Omental fat pad (tissue), 4 donors: Measurements from ENCODE around the gene FER. TPM values are rescaled to one million over a fixed set of nuclear protein-coding genes. Genes with fewer than 3 reads are reported as not detected.
"Not testable (repeated sequence)": the region's sequence is repeated elsewhere in the genome, so short reads cannot be mapped to it uniquely, and the experiment has no call there.

Experiments
- ATAC-seq: fragments of 150-250 bp; one replicate; pipeline ENCODE4 v1.9.1; 2016; ENCODE audit warnings: mild to moderate bottlenecking, moderate library complexity; ENCODE audit not compliant: low FRiP score
- DNase-seq: peaks from one replicate; pipeline ENCODE4 v3.0.0-alpha.2; 2019; ENCODE audit warnings: low spot score
- total RNA-seq, 4 donors: library from RNA; depleted of rRNA; stranded (reverse); fragments of >200 nt; gene quantifications; one replicate each; pipeline ENCODE4 v1.1.0, GENCODE V29; 2016
- TF ChIP-seq, protein P1 (sequence below), 3 donors: fragments of 450-650 bp; IDR thresholded peaks; one replicate each; pipeline ENCODE4 v1.5.1; 2016 to 2017; ENCODE audit warnings: antibody characterized with exemption in 3 of 3, mild to moderate bottlenecking in 3 of 3, moderate library complexity in 2 of 3

FER gene
- total RNA-seq, 4 donors from 2014 or later, result 25.2 to 33.1 (median 29.5) TPM

DNA sequence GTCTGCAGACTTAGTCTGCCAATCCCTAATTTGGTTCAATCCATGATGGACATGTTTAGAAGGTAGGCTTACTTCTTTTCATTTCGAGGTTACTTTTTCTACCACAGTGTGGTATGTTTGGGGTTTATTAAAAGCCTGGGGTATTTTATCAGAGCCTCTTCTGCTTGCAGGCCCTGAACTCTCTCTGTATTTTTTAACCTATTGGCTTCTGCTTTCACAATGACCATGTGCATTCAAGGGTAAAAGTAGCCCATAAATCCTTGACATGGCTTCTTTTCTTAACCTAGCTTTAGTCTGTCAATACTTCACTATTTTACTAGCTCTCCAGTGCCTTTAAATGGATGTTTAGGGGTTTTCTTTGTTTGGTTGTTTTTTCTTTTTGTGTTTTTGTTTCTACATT is 286.6 kb downstream of the FER start:
- DNase-seq (no peak), ATAC-seq (no peak)
- TF ChIP-seq, protein P1, sequence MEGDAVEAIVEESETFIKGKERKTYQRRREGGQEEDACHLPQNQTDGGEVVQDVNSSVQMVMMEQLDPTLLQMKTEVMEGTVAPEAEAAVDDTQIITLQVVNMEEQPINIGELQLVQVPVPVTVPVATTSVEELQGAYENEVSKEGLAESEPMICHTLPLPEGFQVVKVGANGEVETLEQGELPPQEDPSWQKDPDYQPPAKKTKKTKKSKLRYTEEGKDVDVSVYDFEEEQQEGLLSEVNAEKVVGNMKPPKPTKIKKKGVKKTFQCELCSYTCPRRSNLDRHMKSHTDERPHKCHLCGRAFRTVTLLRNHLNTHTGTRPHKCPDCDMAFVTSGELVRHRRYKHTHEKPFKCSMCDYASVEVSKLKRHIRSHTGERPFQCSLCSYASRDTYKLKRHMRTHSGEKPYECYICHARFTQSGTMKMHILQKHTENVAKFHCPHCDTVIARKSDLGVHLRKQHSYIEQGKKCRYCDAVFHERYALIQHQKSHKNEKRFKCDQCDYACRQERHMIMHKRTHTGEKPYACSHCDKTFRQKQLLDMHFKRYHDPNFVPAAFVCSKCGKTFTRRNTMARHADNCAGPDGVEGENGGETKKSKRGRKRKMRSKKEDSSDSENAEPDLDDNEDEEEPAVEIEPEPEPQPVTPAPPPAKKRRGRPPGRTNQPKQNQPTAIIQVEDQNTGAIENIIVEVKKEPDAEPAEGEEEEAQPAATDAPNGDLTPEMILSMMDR (IDR thresholded peaks at IDR 0.05), result no peak

DNA sequence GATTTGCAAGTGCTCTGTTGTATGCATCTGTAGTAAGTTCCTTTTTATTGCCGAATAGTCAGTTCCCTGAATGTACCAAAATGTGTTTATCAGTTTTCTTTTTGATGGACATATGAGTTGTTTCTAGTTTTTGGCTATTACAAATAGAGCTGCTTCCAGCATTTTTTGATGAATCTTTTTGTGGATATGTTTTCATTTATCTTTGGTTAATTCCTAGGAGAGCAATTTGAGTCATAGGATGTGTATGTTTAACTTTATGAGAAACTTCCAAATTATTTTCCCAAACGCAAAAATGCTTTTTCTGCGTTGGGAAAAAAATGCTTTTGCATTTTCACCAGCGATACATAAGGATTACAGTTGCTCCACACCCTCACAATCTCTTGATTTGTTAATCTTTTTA is 287.7 kb downstream of the FER start:
- TF ChIP-seq, protein P1 (IDR thresholded peaks at IDR 0.05), result no peak
- DNase-seq (no peak), ATAC-seq (no peak)

DNA sequence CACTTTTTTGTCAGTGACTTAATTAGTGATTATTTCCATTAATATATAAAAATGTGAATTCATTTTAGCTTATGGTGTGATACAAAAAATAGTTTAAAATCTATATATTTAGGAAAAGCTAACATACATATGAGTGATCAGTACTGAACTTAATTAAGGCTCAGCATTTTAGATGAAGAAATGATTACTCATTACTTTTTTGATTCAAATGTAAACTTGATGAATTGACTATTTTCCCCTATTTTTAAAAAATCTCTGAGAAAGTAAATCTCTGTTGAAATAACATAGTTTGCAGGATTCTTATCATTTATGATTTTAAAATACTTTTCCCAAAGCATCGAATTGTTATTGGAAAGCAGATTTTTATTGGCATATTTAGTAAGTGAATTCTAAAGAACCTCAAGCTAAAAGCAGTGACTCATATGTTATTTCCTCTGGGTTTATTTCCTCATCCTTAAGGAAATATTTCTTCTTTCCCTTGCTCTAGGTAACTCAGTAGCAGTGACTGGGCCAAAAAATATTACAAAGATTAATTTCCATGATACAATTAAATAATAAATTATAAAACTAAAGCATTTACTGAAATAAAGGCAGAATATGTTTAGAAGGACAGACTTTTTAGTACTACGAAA is 290.6 kb downstream of the FER start:
- DNase-seq (no peak), ATAC-seq (no peak)
- TF ChIP-seq, protein P1 (IDR thresholded peaks at IDR 0.05), result no peak

DNA sequence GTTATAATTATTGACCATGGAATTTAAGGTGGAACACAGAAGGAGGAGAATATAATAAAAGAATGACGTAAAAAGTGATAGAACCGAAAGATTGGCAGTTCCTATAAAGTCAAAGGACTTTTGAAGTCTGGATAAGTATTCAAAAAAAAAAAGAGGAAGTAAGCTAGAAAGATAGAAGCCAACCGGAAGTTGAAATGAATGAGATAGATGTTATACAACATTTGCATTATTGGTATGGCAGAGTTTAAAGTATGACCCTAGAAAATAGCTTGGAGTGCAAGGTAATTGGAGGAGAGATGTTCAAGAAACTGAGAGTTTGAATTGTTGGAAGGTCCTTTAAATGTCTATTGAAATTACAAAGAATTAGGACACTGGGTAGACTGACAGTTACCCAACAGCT is 293.6 kb downstream of the FER start:
- ATAC-seq, result no peak
- TF ChIP-seq, protein P1 (IDR thresholded peaks at IDR 0.05), result no peak
- no peak for DNase-seq

DNA sequence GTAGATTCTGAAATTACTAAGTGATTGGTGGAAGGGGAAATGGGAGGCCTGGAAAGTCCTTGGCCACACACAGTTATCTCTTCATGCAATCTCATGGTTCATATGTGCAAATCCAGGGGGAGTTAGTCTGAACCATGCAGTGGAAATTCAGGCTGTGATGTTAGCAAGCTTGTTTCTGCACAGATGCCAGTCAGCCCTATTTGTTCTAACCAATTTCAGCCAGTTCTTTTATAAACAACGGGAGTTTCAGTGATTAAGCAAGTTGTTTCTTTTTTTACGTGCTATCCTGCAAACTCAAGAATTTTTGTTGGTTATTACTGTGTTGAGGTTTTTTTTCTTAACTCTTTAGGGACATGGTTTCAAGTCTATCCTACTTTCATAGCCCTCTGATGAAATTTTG is 298.0 kb downstream of the FER start:
- TF ChIP-seq, protein P1 (IDR thresholded peaks at IDR 0.05), result no peak
- ATAC-seq (peak; percentile 54), DNase-seq (no peak)

DNA sequence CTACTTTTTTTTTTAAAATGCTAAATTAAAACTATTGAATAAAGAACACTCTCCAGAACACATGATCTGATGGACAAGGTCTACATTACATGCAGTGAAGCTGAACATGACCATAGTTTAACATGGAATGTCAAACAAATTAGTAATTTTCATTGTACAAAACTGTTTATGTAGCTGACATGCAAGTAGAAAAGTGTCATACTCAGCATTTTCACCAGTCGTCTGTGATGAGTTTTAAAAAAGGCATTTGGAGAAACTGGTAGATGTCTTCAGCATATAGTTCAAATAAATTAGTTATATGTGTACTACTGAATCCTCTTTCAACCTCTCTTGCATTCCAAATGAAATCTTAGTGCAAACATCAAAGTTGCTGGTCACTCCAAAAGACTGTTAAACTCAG is 301.9 kb downstream of the FER start:
- no peak for DNase-seq
- ATAC-seq, result no peak
- TF ChIP-seq, protein P1 (IDR thresholded peaks at IDR 0.05), result no peak

DNA sequence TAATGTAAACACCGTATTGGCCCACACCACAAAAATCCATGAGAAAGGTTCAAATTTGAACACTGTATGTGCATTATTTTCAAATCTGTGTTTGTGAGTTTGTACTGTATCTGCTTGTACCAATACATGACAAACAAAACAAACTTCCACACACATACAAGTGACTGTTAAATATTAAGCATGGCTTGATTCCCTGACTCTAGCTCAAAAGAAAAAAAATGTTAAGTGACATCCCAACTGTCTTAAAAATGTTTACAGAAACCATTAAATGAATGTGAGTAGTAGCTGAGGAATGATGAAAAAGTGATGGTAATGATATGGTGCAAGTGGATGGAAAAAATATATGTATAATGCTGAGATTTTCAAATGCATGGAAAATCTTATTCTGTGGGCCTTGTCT is 302.6 kb downstream of the FER start:
- not testable (repeated sequence) for ATAC-seq, DNase-seq

DNA sequence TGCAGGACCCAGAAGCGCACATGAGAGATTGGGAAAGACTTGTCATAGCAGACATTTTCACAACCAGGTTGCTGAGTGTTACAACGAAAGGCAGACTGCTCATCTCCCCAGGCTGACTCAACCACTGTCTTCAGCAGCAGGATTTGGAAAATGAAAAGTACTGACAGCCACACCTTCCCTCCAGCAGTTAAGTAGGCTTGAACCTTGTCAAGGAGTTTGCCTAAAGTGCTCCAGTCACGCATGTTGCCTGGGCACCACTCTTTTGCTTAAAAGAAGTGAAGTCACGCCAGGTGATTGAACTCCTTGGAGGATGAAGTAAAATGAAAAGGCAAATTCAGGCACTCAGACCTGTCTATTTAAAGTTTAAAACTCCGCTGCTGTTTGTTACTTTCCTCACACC is 304.5 kb downstream of the FER start:
- DNase-seq, ATAC-seq: not testable (repeated sequence)
